Suprapubic skin (tissue), 4 donors: ENCODE data around the gene DTNB.

Experiments
- CTCF ChIP-seq, 2 donors: fragments of 200-600 bp in 1 of 2; fragments of 450-650 bp in 1 of 2; sonication (generic) in 1 of 2; IDR thresholded peaks; one replicate each; pipeline ENCODE4 v1.5.1; 2016 to 2019; ENCODE audit warnings: antibody characterized with exemption in 2 of 2, mild to moderate bottlenecking in 1 of 2, moderate library complexity in 1 of 2
- POLR2A ChIP-seq, 2 donors: fragments of 450-650 bp; IDR thresholded peaks; one replicate each; pipeline ENCODE4 v1.6.1; 2017; ENCODE audit warnings: antibody characterized with exemption in 2 of 2, mild to moderate bottlenecking in 2 of 2, moderate library complexity in 2 of 2
- POLR2AphosphoS5 ChIP-seq, 3 donors: sonication (generic); formaldehyde crosslinking; IDR thresholded peaks; one replicate each; pipeline ENCODE4 v1.6.1; 2017; ENCODE audit warnings: antibody characterized with exemption in 3 of 3

GRCh38 chr2:25541378-25541777, 132.0 kb downstream of the DTNB start:
- TF ChIP-seq CTCF (IDR thresholded peaks at IDR 0.05) (no peak), POLR2A (IDR thresholded peaks at IDR 0.05) (no peak), POLR2AphosphoS5 (IDR thresholded peaks at IDR 0.05) (no peak)
